SK-N-SH (cell line): ENCODE data around the gene LDHD. TPM values are rescaled to one million over a fixed set of nuclear protein-coding genes. Genes with fewer than 3 reads are reported as not detected.

Experiments used
- CTCF ChIA-PET: fragments of 300-600, 350-600 bp; formaldehyde crosslinking; extraction: SDS; loops from one replicate; lab custom pipeline; 2021; lab: Yijun Ruan, JAX
- POLR2A ChIA-PET: fragments of 350-600 bp; sonication (Branson Sonifier 250); formaldehyde crosslinking; extraction: SDS; loops from one replicate; lab custom pipeline; 2020; ENCODE audit warnings: antibody characterized with exemption, inconsistent platforms; lab: Yijun Ruan, JAX
- DNase-seq: peaks from one replicate; pipeline ENCODE4 v3.0.0; 2012
- H2AFZ ChIP-seq: fragments of 200-600 bp; sonication (generic); 2 replicates; pipeline ENCODE4 v1.8.1; 2016; ENCODE audit warnings: antibody characterized with exemption, mild to moderate bottlenecking, low read depth
- H3F3A ChIP-seq: fragments of 200-600 bp; sonication (generic); replicated peaks from 2 replicates; pipeline ENCODE3; 2016; ENCODE audit warnings: antibody characterized with exemption, mild to moderate bottlenecking; ENCODE audit not compliant: insufficient read depth
- H3K27ac ChIP-seq, 2 experiments: fragments of 200-500 bp in 1 of 2; fragments of 200-600 bp in 1 of 2; sonication (Bioruptor generic) in 1 of 2; sonication (generic), shearing (Covaris generic) in 1 of 2; 2 replicates each; pipeline versions ENCODE4 v1.5.1 to v1.6.1; 2014 to 2016; ENCODE audit warnings: low read depth in 2 of 2, inconsistent platforms in 1 of 2, low read length in 1 of 2, mild to moderate bottlenecking in 1 of 2, mixed read lengths in 1 of 2
- H3K27me3 ChIP-seq: fragments of 200-600 bp; sonication (generic), shearing (Covaris generic); 2 replicates; pipeline ENCODE4 v1.6.1; 2016; ENCODE audit warnings: mixed run types; ENCODE audit not compliant: insufficient read depth
- H3K36me3 ChIP-seq, 2 experiments: fragments of 200-500 bp in 1 of 2; fragments of 200-600 bp in 1 of 2; sonication (Bioruptor generic) in 1 of 2; sonication (generic) in 1 of 2; replicated peaks in 1 of 2; 2 replicates each; pipeline versions ENCODE3 to v1.5.1; 2014 to 2016; ENCODE audit warnings: low read length in 1 of 2, mild to moderate bottlenecking in 1 of 2; ENCODE audit not compliant: insufficient read depth in 2 of 2, control insufficient read depth in 1 of 2
- H3K4me1 ChIP-seq, 2 experiments: fragments of 200-500 bp in 1 of 2; fragments of 200-600 bp in 1 of 2; sonication (Bioruptor generic) in 1 of 2; sonication (generic), shearing (Covaris generic) in 1 of 2; 2 replicates each; pipeline versions ENCODE4 v1.5.1 to v1.6.1; 2014 to 2016; ENCODE audit warnings: low read depth in 1 of 2, low read length in 1 of 2, mixed run types in 1 of 2; ENCODE audit not compliant: insufficient read depth in 2 of 2, control insufficient read depth in 1 of 2
- H3K4me2 ChIP-seq: fragments of 200-600 bp; sonication (generic), shearing (Covaris generic); 2 replicates; pipeline ENCODE4 v1.6.1; 2017; ENCODE audit warnings: mixed run types
- H3K4me3 ChIP-seq, 2 experiments: fragments of 200-500 bp in 1 of 2; fragments of 200-600 bp in 1 of 2; sonication (Bioruptor generic) in 1 of 2; sonication (generic), shearing (Covaris generic) in 1 of 2; 2 replicates each; pipeline versions ENCODE4 v1.5.1 to v1.8.1; 2014 to 2016; ENCODE audit warnings: low read depth in 2 of 2, inconsistent platforms in 1 of 2, low read length in 1 of 2, mild to moderate bottlenecking in 1 of 2, mixed read lengths in 1 of 2, moderate library complexity in 1 of 2
- H3K79me2 ChIP-seq: fragments of 200-600 bp; sonication (generic); 2 replicates; pipeline ENCODE4 v1.8.1; 2017; ENCODE audit warnings: mild to moderate bottlenecking; ENCODE audit not compliant: insufficient read depth
- H3K9ac ChIP-seq: fragments of 200-600 bp; sonication (generic); 2 replicates; pipeline ENCODE4 v1.6.1; 2017; ENCODE audit warnings: mixed run types
- H3K9me2 ChIP-seq: fragments of 200-600 bp; sonication (generic); 2 replicates; pipeline ENCODE4 v1.6.1; 2017; ENCODE audit warnings: mixed run types
- H3K9me3 ChIP-seq: fragments of 200-600 bp; sonication (generic); 2 replicates; pipeline ENCODE4 v1.6.1; 2017; ENCODE audit warnings: mixed run types, mild to moderate bottlenecking, moderate library complexity
- H4K20me1 ChIP-seq: fragments of 200-600 bp; sonication (generic); 2 replicates; pipeline ENCODE4 v1.6.1; 2017; ENCODE audit warnings: mild to moderate bottlenecking, mixed run types; ENCODE audit not compliant: insufficient read depth
- CHD2 ChIP-seq: fragments of 150-350 bp; IDR thresholded peaks from 2 replicates; pipeline ENCODE4 v1.6.1; 2018; ENCODE audit warnings: low read length; ENCODE audit not compliant: partially characterized antibody
- EZH2phosphoT487 ChIP-seq: fragments of 200-600 bp; sonication (generic); IDR thresholded peaks from 2 replicates; pipeline ENCODE4 v1.6.1; 2017; ENCODE audit warnings: low read depth, mixed run types, mild to moderate bottlenecking, antibody characterized with exemption, moderate library complexity, borderline replicate concordance
- FOSL2 ChIP-seq: IDR thresholded peaks from 2 replicates; pipeline ENCODE4 v1.4.0; 2012; ENCODE audit warnings: low read depth, mild to moderate bottlenecking, moderate library complexity, borderline replicate concordance
- FOXJ3 ChIP-seq: sonication (generic); formaldehyde crosslinking; IDR thresholded peaks from 2 replicates; pipeline ENCODE4 v1.5.1; 2020; ENCODE audit warnings: mild to moderate bottlenecking, missing genetic modification reagents
- FOXM1 ChIP-seq: IDR thresholded peaks from 2 replicates; pipeline ENCODE4 v1.4.0; 2012; ENCODE audit warnings: low read depth, mild to moderate bottlenecking
- GABPA ChIP-seq: IDR thresholded peaks from 2 replicates; pipeline ENCODE4 v1.4.0; 2012; ENCODE audit warnings: low read depth, mild to moderate bottlenecking
- JUND ChIP-seq: IDR thresholded peaks from 2 replicates; pipeline ENCODE4 v1.4.0; 2012
- SIN3A ChIP-seq: IDR thresholded peaks from 2 replicates; pipeline ENCODE4 v1.6.1; 2012; ENCODE audit warnings: low read depth, mild to moderate bottlenecking, low read length, moderate library complexity, borderline replicate concordance
- SMC3 ChIP-seq: IDR thresholded peaks from 2 replicates; pipeline ENCODE4 v1.6.1; 2012; ENCODE audit warnings: low read depth, low read length, improper control_type of control experiment
- TAF1 ChIP-seq: IDR thresholded peaks from 2 replicates; pipeline ENCODE4 v1.6.1; 2012; ENCODE audit warnings: low read depth, mild to moderate bottlenecking, low read length, moderate library complexity, borderline replicate concordance
- TCF12 ChIP-seq: IDR thresholded peaks from 2 replicates; pipeline ENCODE4 v1.4.0; 2012
- TEAD4 ChIP-seq: IDR thresholded peaks from 2 replicates; pipeline ENCODE4 v1.4.0; 2012; ENCODE audit warnings: mild to moderate bottlenecking, borderline replicate concordance; ENCODE audit not compliant: insufficient read depth
- YY1 ChIP-seq: IDR thresholded peaks from 2 replicates; pipeline ENCODE4 v1.4.0; 2012; ENCODE audit warnings: low read depth, mild to moderate bottlenecking
- WGBS: methylation state at CpG from one replicate; pipeline ENCODE4 v1.1.6; 2017; ENCODE audit warnings: low lambda C conversion rate; 5-methylcytosine and 5-hydroxymethylcytosine counted together
- polyA plus RNA-seq, 3 experiments: library from polyadenylated mRNA; depleted of rRNA; stranded (reverse); fragments of >200 nt; gene quantifications; 2 replicates each; pipeline ENCODE4 v1.2.3, GENCODE V29; 2012
- TF ChIP-seq, protein P1 (sequence below): fragments of 150-350 bp; IDR thresholded peaks from 2 replicates; pipeline ENCODE4 v1.6.1; 2017; ENCODE audit warnings: antibody characterized with exemption, low read length, low read depth, borderline replicate concordance
- TF ChIP-seq, protein P2 (sequence below): fragments of 200-600 bp; sonication (generic); IDR thresholded peaks from 2 replicates; pipeline ENCODE4 v1.6.1; 2017; ENCODE audit warnings: antibody characterized with exemption, mild to moderate bottlenecking, moderate library complexity
- TF ChIP-seq, protein P3 (sequence below): fragments of 150-350 bp; IDR thresholded peaks from 2 replicates; pipeline ENCODE4 v1.6.1; 2016; ENCODE audit warnings: mild to moderate bottlenecking, low read depth, low read length
- TF ChIP-seq, protein P4 (sequence below): IDR thresholded peaks from 2 replicates; pipeline ENCODE4 v1.4.0; 2012; ENCODE audit warnings: low read depth, borderline replicate concordance

Gene LDHD
- polyA plus RNA-seq, 1 of the 3 experiments (the other 2 are of a cell fraction), result 0.53 TPM

DNA sequence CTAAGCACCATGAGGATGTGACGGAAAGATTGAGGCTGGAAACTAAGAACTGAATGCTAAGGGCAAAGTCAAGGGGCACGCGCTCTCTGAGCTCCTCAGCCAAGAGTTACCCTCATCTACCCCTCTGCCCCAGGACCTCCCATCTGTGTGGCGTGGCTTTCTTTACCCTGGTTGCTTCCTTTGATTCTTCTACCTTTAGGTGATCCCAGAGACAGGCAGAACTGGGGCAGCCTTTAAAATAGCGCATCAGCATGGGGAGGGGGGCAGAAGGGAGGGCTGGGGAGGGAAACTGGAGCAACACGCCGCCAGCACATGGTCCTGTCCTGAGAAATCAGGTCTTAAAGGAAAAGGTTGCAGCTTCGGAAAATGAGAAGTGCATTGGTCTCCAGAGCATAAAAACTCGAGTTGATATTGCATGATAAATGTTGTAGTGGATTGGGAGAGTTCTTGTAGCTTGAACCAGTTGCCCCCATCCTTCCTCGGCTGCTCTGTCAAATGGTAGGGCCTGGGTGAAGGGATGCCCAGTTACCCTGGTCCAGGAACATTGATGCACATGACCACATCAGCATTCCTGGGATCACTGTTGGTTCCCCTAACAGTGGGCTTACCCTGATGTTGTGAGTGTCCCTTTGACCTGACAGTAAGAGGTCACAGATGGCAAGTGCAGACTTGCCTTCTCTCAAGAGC, 29.7 kb downstream of the LDHD start:
- Histone ChIP-seq H4K20me1 (peaks cover 43% of the 10 kb centered on the region), H3F3A (peaks cover 2% of the 10 kb centered on the region), H3K27ac (peak overlapping the region; percentile 27 to 78), H3K36me3 (peaks cover 0 to 3% of the 10 kb centered on the region in 2 experiments), H2AFZ (no peak overlapping the region), H3K9ac (no peak overlapping the region), H3K79me2 (peaks cover 72% of the 10 kb centered on the region), H3K4me2 (peak overlapping the region; percentile 29; the same call in 1 of the 2 replicates), H3K4me3 (no peak overlapping the region), H3K4me1 (peaks cover 13 to 36% of the 10 kb centered on the region in 2 experiments; a peak in 3 of 4 replicates), H3K27me3 (no peaks in the 10 kb centered on the region), H3K9me3 (no peaks in the 10 kb centered on the region), H3K9me2 (no peaks in the 10 kb centered on the region)
- ChIA-PET CTCF (interaction anchor here (0.8 to 1.0 kb wide), 2 partner anchors 24 to 89 kb away, joined by 3 to 8 read pairs; partner anchors contain the start of gene ZNRF1), POLR2A (interaction anchor here (0.6 kb wide), 1 partner anchor 312 kb away, joined by 3 read pairs; no protein-coding TSS in a partner anchor)
- WGBS, result 97% methylated on average over 10 of the region's 10 CpGs
- TF ChIP-seq GABPA, result no peak
- TF ChIP-seq SIN3A, result no peak
- no peak for TF ChIP-seq FOXJ3 (CRISPR knock-in tag)
- no peak for TF ChIP-seq CHD2
- no peak for TF ChIP-seq EZH2phosphoT487
- TF ChIP-seq TAF1, result no peak
- TF ChIP-seq FOXM1, result no peak
- TF ChIP-seq, protein P1, sequence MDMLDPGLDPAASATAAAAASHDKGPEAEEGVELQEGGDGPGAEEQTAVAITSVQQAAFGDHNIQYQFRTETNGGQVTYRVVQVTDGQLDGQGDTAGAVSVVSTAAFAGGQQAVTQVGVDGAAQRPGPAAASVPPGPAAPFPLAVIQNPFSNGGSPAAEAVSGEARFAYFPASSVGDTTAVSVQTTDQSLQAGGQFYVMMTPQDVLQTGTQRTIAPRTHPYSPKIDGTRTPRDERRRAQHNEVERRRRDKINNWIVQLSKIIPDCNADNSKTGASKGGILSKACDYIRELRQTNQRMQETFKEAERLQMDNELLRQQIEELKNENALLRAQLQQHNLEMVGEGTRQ, result no peak
- no peak for TF ChIP-seq JUND
- no peak for TF ChIP-seq SMC3
- no peak for TF ChIP-seq YY1
- no peak for DNase-seq

DNA sequence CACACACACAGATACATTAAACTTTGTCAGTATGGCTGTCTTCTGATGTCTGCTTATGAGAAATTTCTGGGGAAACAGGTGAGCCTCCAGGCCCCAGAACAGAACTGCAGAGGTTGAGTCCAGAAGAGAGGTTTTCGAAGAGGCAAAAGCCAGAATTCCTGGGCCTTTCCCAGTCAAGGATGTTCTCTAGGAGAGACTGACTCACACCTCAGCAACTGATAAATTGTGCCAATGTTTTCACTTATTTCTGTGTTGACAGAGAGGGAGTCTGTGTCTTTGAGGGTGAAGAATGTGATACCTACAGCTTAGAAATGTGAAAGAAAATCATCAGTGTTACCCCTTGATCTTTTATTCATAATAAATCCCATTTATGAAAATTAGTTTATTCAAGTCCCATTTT, 30.3 kb downstream of the LDHD start:
- Histone ChIP-seq H3K9me2 (no peaks in the 10 kb centered on the region), H3K27ac (peak overlapping the region; percentile 19 to 78; a peak in 3 of 4 replicates), H3K79me2 (peaks cover 75% of the 10 kb centered on the region), H3K4me2 (no peak overlapping the region), H3K27me3 (no peaks in the 10 kb centered on the region), H3F3A (no peaks in the 10 kb centered on the region), H3K9me3 (no peaks in the 10 kb centered on the region), H3K36me3 (peaks cover 0 to 3% of the 10 kb centered on the region in 2 experiments), H2AFZ (no peak overlapping the region), H3K9ac (no peak overlapping the region), H3K4me1 (peaks cover 13 to 36% of the 10 kb centered on the region in 2 experiments; a peak in 3 of 4 replicates), H4K20me1 (peaks cover 39% of the 10 kb centered on the region), H3K4me3 (no peak overlapping the region)
- ChIA-PET POLR2A (no interaction called here), CTCF (interaction anchor here (0.8 kb wide), 1 partner anchor 25 kb away, joined by 3 read pairs; no protein-coding TSS in a partner anchor)
- WGBS, result 88% methylated on average over 1 of the region's 1 CpG
- no peak for DNase-seq
- TF ChIP-seq SIN3A (no peak), SMC3 (no peak), FOSL2 (no peak), TEAD4 (no peak), TCF12 (no peak)
- TF ChIP-seq, protein P2, sequence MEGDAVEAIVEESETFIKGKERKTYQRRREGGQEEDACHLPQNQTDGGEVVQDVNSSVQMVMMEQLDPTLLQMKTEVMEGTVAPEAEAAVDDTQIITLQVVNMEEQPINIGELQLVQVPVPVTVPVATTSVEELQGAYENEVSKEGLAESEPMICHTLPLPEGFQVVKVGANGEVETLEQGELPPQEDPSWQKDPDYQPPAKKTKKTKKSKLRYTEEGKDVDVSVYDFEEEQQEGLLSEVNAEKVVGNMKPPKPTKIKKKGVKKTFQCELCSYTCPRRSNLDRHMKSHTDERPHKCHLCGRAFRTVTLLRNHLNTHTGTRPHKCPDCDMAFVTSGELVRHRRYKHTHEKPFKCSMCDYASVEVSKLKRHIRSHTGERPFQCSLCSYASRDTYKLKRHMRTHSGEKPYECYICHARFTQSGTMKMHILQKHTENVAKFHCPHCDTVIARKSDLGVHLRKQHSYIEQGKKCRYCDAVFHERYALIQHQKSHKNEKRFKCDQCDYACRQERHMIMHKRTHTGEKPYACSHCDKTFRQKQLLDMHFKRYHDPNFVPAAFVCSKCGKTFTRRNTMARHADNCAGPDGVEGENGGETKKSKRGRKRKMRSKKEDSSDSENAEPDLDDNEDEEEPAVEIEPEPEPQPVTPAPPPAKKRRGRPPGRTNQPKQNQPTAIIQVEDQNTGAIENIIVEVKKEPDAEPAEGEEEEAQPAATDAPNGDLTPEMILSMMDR, result no peak
- TF ChIP-seq, protein P3, sequence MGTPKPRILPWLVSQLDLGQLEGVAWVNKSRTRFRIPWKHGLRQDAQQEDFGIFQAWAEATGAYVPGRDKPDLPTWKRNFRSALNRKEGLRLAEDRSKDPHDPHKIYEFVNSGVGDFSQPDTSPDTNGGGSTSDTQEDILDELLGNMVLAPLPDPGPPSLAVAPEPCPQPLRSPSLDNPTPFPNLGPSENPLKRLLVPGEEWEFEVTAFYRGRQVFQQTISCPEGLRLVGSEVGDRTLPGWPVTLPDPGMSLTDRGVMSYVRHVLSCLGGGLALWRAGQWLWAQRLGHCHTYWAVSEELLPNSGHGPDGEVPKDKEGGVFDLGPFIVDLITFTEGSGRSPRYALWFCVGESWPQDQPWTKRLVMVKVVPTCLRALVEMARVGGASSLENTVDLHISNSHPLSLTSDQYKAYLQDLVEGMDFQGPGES, result no peak
- TF ChIP-seq, protein P4, sequence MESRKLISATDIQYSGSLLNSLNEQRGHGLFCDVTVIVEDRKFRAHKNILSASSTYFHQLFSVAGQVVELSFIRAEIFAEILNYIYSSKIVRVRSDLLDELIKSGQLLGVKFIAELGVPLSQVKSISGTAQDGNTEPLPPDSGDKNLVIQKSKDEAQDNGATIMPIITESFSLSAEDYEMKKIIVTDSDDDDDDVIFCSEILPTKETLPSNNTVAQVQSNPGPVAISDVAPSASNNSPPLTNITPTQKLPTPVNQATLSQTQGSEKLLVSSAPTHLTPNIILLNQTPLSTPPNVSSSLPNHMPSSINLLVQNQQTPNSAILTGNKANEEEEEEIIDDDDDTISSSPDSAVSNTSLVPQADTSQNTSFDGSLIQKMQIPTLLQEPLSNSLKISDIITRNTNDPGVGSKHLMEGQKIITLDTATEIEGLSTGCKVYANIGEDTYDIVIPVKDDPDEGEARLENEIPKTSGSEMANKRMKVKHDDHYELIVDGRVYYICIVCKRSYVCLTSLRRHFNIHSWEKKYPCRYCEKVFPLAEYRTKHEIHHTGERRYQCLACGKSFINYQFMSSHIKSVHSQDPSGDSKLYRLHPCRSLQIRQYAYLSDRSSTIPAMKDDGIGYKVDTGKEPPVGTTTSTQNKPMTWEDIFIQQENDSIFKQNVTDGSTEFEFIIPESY, result no peak
